ENCODE results near the gene FREM2.

The FREM2 gene

DNA sequence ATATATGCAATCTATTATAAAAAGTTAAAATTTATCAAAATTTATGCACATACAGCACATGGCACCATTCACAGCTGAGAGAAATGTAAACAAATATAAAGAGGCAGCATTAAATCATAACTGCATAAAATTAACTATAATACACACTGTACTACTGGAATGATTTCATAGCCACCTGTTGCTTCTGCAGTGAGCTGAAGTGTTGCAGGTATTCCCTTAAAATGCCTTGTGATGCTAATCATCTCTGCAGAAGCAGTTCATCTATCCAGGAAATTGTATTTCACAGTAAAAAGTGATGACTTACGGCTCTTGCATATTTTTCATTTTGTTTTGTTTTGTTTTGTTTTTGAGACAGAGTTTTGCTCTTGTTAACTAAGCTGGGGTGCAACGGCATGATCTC lies 221.7 kb downstream of the FREM2 start:
- no peak for DNase-seq

DNA sequence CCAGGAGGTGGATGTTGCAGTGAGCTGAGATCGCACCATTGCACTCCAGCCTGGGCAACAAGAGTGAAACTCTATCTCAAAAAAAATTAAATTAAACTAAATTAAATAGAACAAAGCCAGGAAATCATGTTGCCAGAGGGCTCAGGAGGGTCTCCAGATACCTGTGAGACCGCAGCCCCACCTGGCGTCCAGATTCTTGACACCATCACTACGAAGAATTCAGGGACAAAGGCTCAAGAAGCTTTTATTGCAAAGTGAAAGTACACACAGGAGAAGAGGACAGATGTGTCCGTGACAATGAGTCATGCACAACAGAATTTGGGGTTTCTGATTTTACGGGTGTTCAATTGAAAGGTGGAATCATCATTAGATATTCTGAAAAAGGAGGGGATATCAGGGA lies 227.2 kb downstream of the FREM2 start:
- DNase-seq = no peak

DNA sequence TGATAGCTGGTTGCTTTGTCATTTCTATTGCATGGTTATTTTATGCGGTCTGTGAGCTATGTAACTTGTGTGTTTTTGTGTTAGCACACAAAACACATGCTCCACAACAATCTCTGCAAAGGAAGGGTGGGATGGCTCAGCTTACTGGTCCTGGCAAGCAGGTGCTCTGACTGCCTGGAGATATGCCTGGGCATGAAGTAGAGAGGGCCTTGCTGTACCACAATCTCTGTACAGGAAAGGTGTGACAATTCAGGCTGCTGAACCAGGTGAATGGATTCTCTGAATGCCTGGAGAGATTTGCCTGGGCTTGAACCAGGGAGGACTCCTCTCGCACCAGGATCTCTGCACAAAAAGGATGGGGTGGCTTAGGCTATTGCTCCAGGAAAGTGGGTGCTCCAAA lies 234.2 kb downstream of the FREM2 start:
- DNase-seq = no peak

DNA sequence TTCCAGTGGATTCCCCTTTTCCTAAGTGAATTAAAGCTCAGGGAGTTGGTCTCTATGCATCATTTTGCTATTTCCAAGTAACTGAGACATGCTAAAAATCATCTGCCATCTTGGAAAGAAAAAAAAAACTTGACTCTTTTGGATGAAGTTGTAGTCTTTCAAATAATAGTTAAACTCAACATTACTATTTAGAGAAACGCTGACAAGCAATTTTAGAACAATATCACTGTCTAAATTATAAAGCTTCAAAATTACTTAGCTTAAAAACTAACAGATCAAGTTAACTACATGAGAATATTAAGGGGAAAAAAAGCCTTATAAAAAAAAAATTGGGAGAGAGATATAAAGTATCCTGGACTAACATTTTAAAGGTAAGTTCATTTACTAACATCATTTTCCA lies 235.3 kb downstream of the FREM2 start:
- DNase-seq = no peak

DNA sequence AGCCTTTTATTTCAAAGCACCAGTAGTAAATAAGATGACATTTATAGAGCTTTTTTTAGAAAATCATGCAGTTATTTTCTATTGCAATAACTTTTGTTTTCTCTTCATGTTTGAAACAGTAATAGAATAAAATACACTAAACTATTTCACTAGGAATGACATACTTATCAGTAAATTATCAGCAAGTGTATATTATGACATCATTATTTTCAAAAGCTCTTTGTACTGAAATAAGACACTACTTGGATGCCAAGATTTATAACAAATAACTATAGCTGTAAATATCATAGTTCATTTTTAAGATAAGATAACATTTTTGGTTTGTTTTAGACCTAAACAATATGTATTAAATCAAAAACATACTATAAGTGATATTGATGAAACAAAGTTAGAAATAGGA lies 246.9 kb downstream of the FREM2 start:
- no peak for DNase-seq
